WTC11 (cell line): ENCODE data around the gene STXBP1.

Source experiments
- AFF4 ChIP-seq: sonication (generic); formaldehyde crosslinking; IDR thresholded peaks from 2 replicates; pipeline ENCODE4 v1.8.1; 2023; ENCODE audit warnings: mild to moderate bottlenecking, missing genetic modification reagents, borderline replicate concordance
- CBFB ChIP-seq: sonication (generic); formaldehyde crosslinking; IDR thresholded peaks from 2 replicates; pipeline ENCODE4 v1.8.1; 2022; ENCODE audit warnings: mild to moderate bottlenecking, low read depth, missing genetic modification reagents
- CTCF ChIP-seq: fragments of 200-600 bp; IDR thresholded peaks from 2 replicates; pipeline ENCODE4 v1.8.0; 2022; ENCODE audit warnings: antibody characterized with exemption
- IRF2 ChIP-seq: sonication (generic); formaldehyde crosslinking; IDR thresholded peaks from 2 replicates; pipeline ENCODE4 v1.8.0; 2022; ENCODE audit warnings: low read depth, missing genetic modification reagents, borderline replicate concordance
- USF1 ChIP-seq: sonication (generic); formaldehyde crosslinking; IDR thresholded peaks from 2 replicates; pipeline ENCODE4 v1.8.0; 2022; ENCODE audit warnings: mild to moderate bottlenecking, missing genetic modification reagents
- ZNF138 ChIP-seq: sonication (generic); formaldehyde crosslinking; conservative IDR thresholded peaks from 2 replicates; pipeline ENCODE4 v1.8.1; 2022; ENCODE audit warnings: mild to moderate bottlenecking, moderate library complexity, missing genetic modification reagents

GRCh38 chr9:127611603-127611898 is 526 bp upstream of the STXBP1 start:
- no peak for TF ChIP-seq AFF4 (CRISPR knock-in tag)
- no peak for TF ChIP-seq IRF2 (CRISPR knock-in tag)
- no peak for TF ChIP-seq CTCF
- TF ChIP-seq ZNF138 (CRISPR knock-in tag) = no peak
- no peak for TF ChIP-seq CBFB (CRISPR knock-in tag)
- no peak for TF ChIP-seq USF1 (CRISPR knock-in tag)
